Left cardiac atrium (tissue), 4 donors: ENCODE measurements around the gene MEIKIN. TPM values are rescaled to one million over a fixed set of nuclear protein-coding genes. Genes with fewer than 3 reads are reported as not detected.
"Not testable (repeated sequence)": the region's sequence is repeated elsewhere in the genome, so short reads cannot be mapped to it uniquely, and the experiment has no call there.

Experiments used
- ATAC-seq, 2 donors: fragments of 200-7000 bp; cut with Tn5 transposase; one replicate each; pipeline ENCODE4 v1.9.1; 2020; ENCODE audit warnings: mild to moderate bottlenecking in 2 of 2, moderate library complexity in 2 of 2
- DNase-seq: peaks from one replicate; pipeline ENCODE4 v3.0.0-alpha.2; 2020
- intact Hi-C, 2 donors: fragments of 100-400 bp; cut with DNase I; formaldehyde crosslinking; loops; one replicate each; pipeline versions ENCODE4 v1.14.1 to v1.15.1; 2022 to 2023
- total RNA-seq, 2 donors: library from RNA; stranded (reverse); fragmentation: NEBNext Ultra II Directional; extraction: Animal tissue kit (Norgen Biotek cat#: 25700); gene quantifications; one replicate each; pipeline ENCODE4 v1.2.1, GENCODE V29; 2021
- donor health status: DM: no; HTN: yes; CAD: no.
- donor health status: DM: no; HTN: yes; CAD: no; lungs with severe emphysema.
- donor health status: DM: yes; HTN: yes; CAD: no.
- donor health status: Dilated cardiomyopathy.

The MEIKIN gene
- total RNA-seq, 2 donors from 2014 or later: not detected

DNA sequence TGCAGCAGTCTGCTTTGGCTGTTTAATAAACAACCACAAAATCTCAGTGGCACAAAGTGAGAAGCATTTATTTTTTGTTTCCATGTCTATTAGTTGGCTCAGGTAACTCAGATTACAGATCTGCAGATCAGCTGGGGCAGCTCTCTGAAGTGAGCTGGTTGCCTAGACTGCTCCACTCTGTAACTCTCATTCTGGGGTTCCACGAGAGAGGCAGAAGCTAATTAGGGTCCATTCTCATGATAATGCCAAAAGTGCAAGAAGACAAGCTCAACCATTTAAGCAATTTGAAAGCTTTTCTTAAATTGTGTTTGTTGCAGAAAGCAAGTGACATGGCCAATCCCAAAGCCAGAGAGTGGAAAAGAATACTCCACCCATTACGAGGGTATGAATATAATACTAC lies 13.2 kb downstream of the MEIKIN start:
- intact Hi-C loops: no loop called here
- DNase-seq (no peak), ATAC-seq (no peak)

DNA sequence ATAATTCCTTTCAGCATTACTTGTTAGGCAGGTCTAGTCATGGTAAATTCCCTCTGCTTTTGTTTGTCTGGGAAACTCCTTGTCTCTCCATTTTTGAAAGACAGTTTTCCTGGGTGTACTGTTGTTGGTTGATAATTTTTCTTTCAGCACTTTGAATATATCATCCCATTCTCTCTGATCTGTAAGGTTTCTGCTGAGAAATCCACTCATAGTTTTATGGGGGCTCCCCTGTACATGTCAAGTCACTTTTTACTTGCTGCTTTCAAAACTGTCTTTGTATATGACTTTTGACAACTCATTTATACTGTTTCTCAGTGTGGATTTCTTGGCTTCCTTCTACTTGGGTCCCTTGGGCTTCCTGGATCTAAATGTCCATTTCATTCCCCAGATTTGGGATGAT lies 16.5 kb downstream of the MEIKIN start:
- intact Hi-C loops: no loop called here
- ATAC-seq (no peak), DNase-seq (no peak)

DNA sequence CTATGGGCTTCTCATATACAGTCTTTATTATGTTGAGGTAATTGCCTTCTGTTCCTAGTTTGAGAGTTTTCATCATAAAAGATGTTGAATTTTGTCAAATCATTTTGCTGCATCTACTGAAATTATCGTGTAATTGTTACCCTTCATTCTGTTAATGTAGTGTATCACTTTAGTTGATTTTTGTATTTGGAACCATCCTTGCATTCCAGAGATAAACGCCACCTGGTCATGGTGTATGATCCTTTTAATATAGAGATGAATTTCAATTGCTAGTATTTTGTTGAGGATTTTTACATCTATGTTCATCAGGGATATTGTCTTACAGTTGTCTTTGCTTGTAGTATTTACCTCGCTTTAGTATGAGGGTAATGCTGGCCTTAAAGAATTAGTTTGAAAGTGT lies 19.3 kb downstream of the MEIKIN start:
- DNase-seq: no peak

GRCh38 chr5:131916481-131916880 lies 29.0 kb downstream of the MEIKIN start:
- intact Hi-C loops: no loop called here
- DNase-seq: no peak
- no peak for ATAC-seq

More for the DNA sequence above, 19.3 kb downstream of the MEIKIN start:
- ATAC-seq: no peak
- intact Hi-C loops: no loop called here

DNA sequence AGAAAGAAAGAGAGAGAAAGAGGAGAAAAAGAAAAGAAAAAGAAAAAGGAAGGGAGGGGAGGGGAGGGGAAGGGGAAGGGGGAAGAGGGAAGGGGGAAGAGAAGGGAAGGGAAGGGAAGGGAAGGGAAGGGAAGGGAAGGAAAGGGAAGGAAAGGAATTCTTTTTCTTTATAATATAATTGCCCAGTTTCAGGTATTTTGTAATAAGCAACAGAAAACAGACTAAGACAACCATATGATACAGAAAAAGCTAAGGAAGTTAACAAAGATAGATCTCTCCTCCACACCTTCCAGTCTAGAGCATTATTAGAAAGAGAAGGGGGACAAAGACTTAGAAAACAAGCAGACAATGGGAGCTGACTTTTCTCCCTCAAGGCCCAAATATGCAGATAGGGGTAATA lies 31.0 kb downstream of the MEIKIN start:
- DNase-seq: no peak
- no peak for ATAC-seq
- intact Hi-C loops: no loop called here

DNA sequence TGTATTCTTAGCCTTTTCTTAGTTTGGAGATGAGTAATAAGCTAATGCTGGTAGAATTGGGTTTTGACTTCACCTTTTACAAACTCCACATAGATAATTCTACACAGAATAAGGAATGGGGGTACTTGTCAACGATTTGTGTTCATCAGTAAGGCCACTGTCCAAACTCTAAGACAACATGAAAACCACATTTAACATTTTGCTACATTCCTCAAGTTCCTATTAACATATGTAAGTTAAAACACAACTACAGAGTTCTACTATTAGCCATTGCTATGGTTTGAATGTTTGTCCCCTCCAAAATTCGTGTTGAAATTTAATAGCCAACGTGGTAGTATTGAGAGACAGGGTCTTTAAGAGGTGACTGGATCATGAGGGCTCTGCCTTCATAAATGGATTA lies 31.9 kb downstream of the MEIKIN start:
- no peak for DNase-seq
- ATAC-seq: no peak
- intact Hi-C loops: no loop called here

DNA sequence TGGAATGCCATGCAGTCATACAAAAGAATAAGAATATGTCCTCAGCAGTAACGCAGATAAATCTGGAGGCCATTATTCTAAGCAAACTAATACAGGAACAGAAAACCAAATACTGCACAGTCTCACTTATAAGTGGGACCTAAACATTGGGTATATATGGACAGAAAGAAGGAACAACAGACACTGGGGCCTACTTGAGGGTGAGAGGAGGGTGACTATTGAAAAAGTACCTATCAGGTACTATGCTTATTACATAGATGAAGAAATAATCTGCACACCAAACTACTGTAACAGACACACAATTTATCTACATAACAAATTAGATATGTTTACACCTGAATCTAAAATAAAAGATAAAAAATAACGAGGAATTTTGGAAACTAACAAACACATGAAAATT lies 38.8 kb downstream of the MEIKIN start:
- DNase-seq (no peak), ATAC-seq (no peak)
- intact Hi-C loops: no loop called here

DNA sequence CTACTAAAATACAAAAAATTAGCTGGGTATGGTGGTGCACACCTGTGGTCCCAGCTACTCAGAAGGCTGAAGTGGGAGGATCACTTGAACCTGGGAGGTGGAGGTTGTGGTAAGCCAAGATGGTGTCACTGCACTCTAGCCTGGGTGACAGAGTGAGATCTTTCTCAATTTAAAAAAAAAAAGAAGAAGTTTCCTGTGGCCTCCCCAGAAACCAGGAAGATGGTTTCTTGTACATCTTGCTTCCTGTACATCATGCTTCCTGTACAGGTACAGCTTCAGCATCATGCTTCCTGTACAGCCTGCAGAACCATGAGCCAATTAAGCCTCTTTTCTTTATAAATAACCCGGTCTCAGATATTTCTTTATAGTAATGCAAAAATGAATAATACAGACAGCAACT lies 43.2 kb downstream of the MEIKIN start:
- DNase-seq, ATAC-seq, intact Hi-C loops: not testable (repeated sequence)

DNA sequence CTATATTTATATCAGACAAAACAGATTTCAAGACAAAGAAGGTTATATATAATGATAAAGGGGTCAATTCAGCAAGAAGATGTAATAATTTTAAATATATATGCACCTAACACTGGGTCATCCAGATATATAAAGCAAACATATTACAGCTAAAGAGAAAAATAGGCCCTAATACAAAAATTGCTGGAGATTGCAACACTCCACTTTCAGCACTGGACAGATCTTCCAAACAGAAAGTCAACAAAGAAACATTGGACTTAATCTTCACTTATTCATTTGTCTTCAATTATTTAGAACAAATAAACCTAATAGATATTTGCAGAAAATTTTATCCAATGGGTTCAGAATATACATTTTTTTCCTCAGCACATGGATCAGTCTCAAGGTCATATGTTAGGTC lies 45.8 kb downstream of the MEIKIN start:
- intact Hi-C loops: no loop called here
- ATAC-seq (no peak), DNase-seq (no peak)

- DNase-seq: no peak
- intact Hi-C loops: no loop called here
- ATAC-seq: no peak
These were observed 61.5 kb downstream of the MEIKIN start for GRCh38 chr5:131883984-131884383.

- no peak for ATAC-seq
- no peak for DNase-seq
- intact Hi-C loops: no loop called here
These were observed 65.8 kb downstream of the MEIKIN start for GRCh38 chr5:131879705-131880104.

DNA sequence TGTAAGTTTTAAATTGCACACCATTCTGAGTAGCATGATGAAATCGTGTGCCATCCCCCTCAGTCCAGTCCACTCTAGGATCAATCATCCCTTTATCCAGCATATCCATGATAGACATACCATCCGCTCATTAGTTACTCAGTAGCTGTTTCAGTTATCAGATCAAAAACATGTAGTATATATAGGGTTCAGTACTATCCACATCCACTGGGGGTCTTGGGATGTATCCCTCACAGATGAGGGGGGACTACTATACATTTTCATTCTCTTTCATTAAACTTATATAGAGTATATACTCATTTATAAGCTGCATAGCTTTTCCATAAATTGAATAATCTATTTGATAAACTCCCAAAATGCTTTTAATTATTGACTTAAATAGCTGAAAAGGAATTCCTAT lies 67.6 kb downstream of the MEIKIN start:
- intact Hi-C loops: no loop called here
- ATAC-seq (no peak), DNase-seq (no peak)

DNA sequence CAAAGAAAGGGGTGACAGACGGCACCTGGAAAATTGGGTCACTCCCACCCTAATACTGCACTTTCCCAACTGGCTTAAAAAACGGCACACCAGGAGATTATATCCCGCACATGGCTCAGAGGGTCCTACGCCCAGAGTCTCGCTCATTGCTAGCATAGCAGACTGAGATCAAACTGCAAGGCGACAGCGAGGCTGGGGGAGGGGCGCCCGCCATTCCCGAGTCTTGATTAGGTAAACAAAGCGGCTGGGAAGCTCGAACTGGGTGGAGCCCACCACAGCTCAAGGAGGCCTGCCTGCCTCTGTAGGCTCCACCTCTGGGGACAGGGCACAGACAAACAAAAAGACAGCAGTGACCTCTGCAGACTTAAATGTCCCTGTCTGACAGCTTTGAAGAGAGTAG lies 74.2 kb downstream of the MEIKIN start:
- DNase-seq, intact Hi-C loops, ATAC-seq: not testable (repeated sequence)

GRCh38 chr5:131867524-131867923 lies 77.9 kb downstream of the MEIKIN start:
- DNase-seq: no peak
- intact Hi-C loops: no loop called here
- ATAC-seq: no peak

DNA sequence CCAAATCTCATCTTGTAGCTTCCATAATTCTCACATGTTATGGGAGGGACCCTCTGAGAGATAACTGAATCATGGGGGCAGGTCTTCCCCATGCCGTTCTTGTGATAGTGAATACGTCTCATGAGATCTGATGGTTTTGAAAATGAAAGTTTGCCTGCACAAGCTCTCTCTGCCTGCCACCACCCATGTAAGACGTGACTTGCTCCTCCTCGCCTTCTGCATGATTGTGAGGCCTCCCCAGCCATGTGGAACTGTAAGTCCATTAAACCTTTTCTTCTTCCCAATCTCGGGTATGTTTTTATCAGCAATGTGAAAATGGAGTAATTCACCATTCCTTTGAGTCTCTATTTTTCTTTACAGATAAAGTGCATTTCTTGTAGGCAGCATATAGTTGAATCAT lies 81.8 kb downstream of the MEIKIN start:
- ATAC-seq: no peak
- DNase-seq: no peak
- intact Hi-C loops: no loop called here

- intact Hi-C loops: no loop called here
- DNase-seq: no peak
- no peak for ATAC-seq
These were observed 88.1 kb downstream of the MEIKIN start for GRCh38 chr5:131857388-131857787.

DNA sequence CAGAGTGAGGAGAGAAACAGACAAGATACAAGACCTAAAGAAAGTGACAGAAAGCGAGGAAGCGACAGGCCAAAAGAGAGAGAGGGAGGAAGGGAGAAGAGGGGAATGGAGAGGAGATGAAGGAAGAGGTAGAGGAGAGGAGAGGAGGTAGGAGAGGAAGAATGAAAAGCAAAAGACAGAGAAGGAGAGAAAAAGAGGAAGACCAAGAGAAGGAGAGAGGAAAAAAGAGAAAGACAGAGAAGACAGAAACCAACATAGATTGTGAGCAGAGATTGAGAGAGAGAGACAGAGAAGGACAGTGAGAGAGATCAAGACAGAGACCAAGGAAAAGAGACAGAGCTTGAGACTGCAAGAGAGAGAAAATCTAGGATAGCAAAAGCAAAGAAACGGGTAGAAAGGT lies 90.0 kb downstream of the MEIKIN start:
- ATAC-seq (no peak), DNase-seq (no peak)
- intact Hi-C loops: no loop called here

- ATAC-seq: no peak
- intact Hi-C loops: no loop called here
- no peak for DNase-seq
These were observed 91.3 kb downstream of the MEIKIN start for GRCh38 chr5:131854134-131854533.

DNA sequence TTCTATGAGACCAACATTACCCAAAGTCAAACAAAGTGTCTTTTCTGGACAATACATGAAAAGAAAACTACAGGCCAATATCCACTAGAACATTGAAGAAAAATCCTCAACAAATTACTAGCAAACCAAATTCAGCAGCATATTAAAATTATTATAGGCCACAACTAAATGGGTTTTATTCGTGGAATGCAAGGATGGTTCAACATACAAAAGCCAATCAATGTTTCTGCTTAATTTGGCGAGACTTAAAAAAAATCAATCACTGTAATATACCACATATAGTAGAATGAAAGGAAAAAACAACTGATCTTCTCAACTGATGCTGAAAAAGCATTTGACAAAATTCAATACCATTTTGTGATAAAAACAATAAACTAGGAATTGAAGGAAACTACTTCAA lies 96.8 kb downstream of the MEIKIN start:
- ATAC-seq (no peak), DNase-seq (no peak)
- intact Hi-C loops: no loop called here

GRCh38 chr5:131846536-131846935 lies 98.9 kb downstream of the MEIKIN start:
- ATAC-seq (no peak), DNase-seq (no peak)
- intact Hi-C loops: no loop called here

DNA sequence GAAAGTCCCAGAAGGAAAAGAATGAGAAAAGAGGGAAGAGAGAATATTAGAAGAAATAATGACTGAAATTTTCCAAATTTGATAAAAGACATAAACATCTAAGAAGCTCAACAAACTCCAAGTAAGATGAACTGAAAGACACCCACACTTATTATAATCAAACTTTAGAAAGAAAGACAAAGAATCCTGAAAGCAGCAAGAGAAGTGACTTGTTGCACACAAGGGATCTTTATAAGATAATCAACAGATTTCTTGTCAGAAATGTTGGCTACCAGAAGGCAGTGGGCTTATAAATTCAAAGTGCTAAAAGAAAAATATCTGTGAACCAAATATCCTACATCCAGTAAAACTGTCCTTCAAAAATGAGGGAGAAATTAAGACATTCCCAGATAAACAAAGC lies 99.6 kb downstream of the MEIKIN start:
- no peak for ATAC-seq
- no peak for DNase-seq
- intact Hi-C loops: no loop called here

DNA sequence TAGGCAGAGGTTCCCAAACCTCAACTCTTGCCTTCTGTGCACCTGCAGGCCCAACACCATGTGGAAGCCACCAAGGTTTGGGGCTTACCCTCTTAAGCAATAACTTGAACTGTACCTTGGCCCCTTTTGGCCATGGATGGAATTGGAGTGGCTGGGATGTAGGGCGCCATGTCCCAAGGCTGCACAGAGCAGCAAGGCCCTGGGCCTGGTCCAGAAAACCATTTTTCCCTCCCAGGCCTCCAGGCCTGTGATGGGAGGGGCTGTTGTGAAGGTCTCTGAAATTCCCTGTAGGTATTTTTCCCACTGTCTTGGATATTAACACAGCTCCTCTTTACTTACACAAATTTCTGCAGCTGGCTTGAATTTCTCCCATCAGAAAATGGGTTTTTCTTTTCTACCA lies 102.5 kb downstream of the MEIKIN start:
- intact Hi-C loops, DNase-seq, ATAC-seq: not testable (repeated sequence)
